ENCODE data around the gene PILRB. TPM values are rescaled to one million over a fixed set of nuclear protein-coding genes. Genes with fewer than 3 reads are reported as not detected.
"Not testable (repeated sequence)": the region's sequence is repeated elsewhere in the genome, so short reads cannot be mapped to it uniquely, and the experiment has no call there.

PILRB gene
- total RNA-seq, 8 experiments from 2014 or later, result 10.6 to 107 (median 19.6) TPM

- H3K4me3 ChIP-seq; in situ Hi-C loops (cut with MboI; ENCODE audit: low pct_unique_long_range_greater_than_20kb in 2 of 9, low sequenced_read_pairs in 9 of 9, unreplicated experiment in 9 of 9); H3K27ac ChIP-seq: not testable (repeated sequence)
- peaks cover 12 to 14% of the 10 kb centered on the region in 2 donors for H3K4me1 ChIP-seq (replicated peaks in 1 of 2)
- no CpG with 5 or more reads among the region's 5 CpGs for WGBS, 10 experiments
- peak; percentile 11 to 70 (median 56) for ATAC-seq (replicated peaks in 6 of 8)
Measured at GRCh38 chr7:100345288-100345672, 12.6 kb upstream of the PILRB start.

- H3K4me1 ChIP-seq (replicated peaks in 1 of 2), result peaks cover 12 to 14% of the 10 kb centered on the region in 2 donors
- no peak for ATAC-seq (replicated peaks in 6 of 8)
- no peak overlapping the region for H3K4me3 ChIP-seq
- H3K27ac ChIP-seq, result no peak overlapping the region
- in situ Hi-C loops (cut with MboI; ENCODE audit: low pct_unique_long_range_greater_than_20kb in 2 of 9, low sequenced_read_pairs in 9 of 9, unreplicated experiment in 9 of 9), result no loop called here
Measured at GRCh38 chr7:100346921-100347320, 11.0 kb upstream of the PILRB start.

DNA sequence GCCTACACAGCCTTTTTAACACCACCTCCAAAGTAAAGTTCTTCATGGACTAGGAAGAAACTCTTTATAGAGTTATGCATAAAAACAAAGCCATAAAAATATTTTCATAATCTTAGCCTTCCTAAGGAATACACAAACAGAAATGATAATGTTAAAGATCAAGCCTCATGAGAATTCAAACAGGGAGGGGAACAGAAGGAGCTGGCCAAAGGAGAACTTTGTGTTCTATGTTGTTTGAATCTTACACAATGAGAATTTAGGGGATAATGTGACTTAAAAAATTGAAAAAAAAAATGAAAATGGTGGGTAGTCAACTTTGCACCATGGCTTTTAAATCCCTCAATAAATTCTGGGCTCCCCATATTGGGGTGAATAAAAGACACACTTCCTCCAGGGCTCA, 9.1 kb upstream of the PILRB start:
- in situ Hi-C loops (cut with MboI; ENCODE audit: low pct_unique_long_range_greater_than_20kb in 2 of 9, low sequenced_read_pairs in 9 of 9, unreplicated experiment in 9 of 9), result no loop called here

GRCh38 chr7:100349757-100350156, 8.2 kb upstream of the PILRB start:
- 71 to 100% (median 95%) methylated on average over 1 to 4 of the region's 6 CpGs; no CpG with 5 or more reads in 5 of the 10 experiments for WGBS, 10 experiments
- in situ Hi-C loops (cut with MboI; ENCODE audit: low pct_unique_long_range_greater_than_20kb in 2 of 9, low sequenced_read_pairs in 9 of 9, unreplicated experiment in 9 of 9), result no loop called here
- Histone ChIP-seq H3K27ac (no peak overlapping the region), H3K4me1 (replicated peaks in 1 of 2) (peaks cover 2 to 3% of the 10 kb centered on the region in 2 donors), H3K4me3 (no peak overlapping the region)
- ATAC-seq (replicated peaks in 6 of 8), result no peak

More for the DNA sequence above, 9.1 kb upstream of the PILRB start:
- no peak overlapping the region for H3K27ac ChIP-seq
- peaks cover 10 to 11% of the 10 kb centered on the region in 2 donors for H3K4me1 ChIP-seq (replicated peaks in 1 of 2)
- no peak for ATAC-seq (replicated peaks in 6 of 8)
- no peak overlapping the region for H3K4me3 ChIP-seq

- in situ Hi-C loops (cut with MboI; ENCODE audit: low pct_unique_long_range_greater_than_20kb in 2 of 9, low sequenced_read_pairs in 9 of 9, unreplicated experiment in 9 of 9), result no loop called here
- Histone ChIP-seq H3K4me3 (no peak overlapping the region), H3K4me1 (replicated peaks in 1 of 2) (no peaks in the 10 kb centered on the region), H3K27ac (no peak overlapping the region)
- ATAC-seq (replicated peaks in 6 of 8), result peak in 2 of 8 experiments; percentile 5 to 8
- WGBS, 10 experiments, result 60% methylated on average over 3 of the region's 6 CpGs; no CpG with 5 or more reads in 9 of the 10 experiments
Measured at GRCh38 chr7:100351657-100352058, 6.3 kb upstream of the PILRB start.

- in situ Hi-C loops (cut with MboI; ENCODE audit: low pct_unique_long_range_greater_than_20kb in 2 of 9, low sequenced_read_pairs in 9 of 9, unreplicated experiment in 9 of 9); H3K27ac ChIP-seq; H3K4me3 ChIP-seq; H3K4me1 ChIP-seq (replicated peaks in 1 of 2): not testable (repeated sequence)
- no CpG with 5 or more reads among the region's 18 CpGs for WGBS, 10 experiments
- ATAC-seq (replicated peaks in 6 of 8), result peak in 1 of 8 experiments; percentile 16
Measured at GRCh38 chr7:100352230-100352781, 5.6 kb upstream of the PILRB start.

GRCh38 chr7:100352984-100353684, 4.8 kb upstream of the PILRB start:
- in situ Hi-C loops (cut with MboI; ENCODE audit: low pct_unique_long_range_greater_than_20kb in 2 of 9, low sequenced_read_pairs in 9 of 9, unreplicated experiment in 9 of 9), result no loop called here
- H3K4me3 ChIP-seq, result no peak overlapping the region
- WGBS, 10 experiments, result 60 to 100% (median 100%) methylated on average over 1 of the region's 16 CpGs; no CpG with 5 or more reads in 7 of the 10 experiments
- no peak overlapping the region for H3K27ac ChIP-seq
- H3K4me1 ChIP-seq (replicated peaks in 1 of 2), result no peaks in the 10 kb centered on the region
- ATAC-seq (replicated peaks in 6 of 8), result peak in 4 of 8 experiments; percentile 7 to 15 (median 12)

- ATAC-seq (replicated peaks in 6 of 8), result no peak
- Histone ChIP-seq H3K4me3 (no peak overlapping the region), H3K27ac (no peak overlapping the region), H3K4me1 (replicated peaks in 1 of 2) (no peaks in the 10 kb centered on the region)
- 0 to 100% (median 82%) methylated on average over 1 to 2 of the region's 6 CpGs; no CpG with 5 or more reads in 6 of the 10 experiments for WGBS, 10 experiments
- in situ Hi-C loops (cut with MboI; ENCODE audit: low pct_unique_long_range_greater_than_20kb in 2 of 9, low sequenced_read_pairs in 9 of 9, unreplicated experiment in 9 of 9), result no loop called here
Measured at GRCh38 chr7:100353685-100354330, 4.1 kb upstream of the PILRB start.

GRCh38 chr7:100356416-100357068, 1.4 kb upstream of the PILRB start:
- no peak overlapping the region for H3K4me3 ChIP-seq
- 93 to 100% (median 100%) methylated on average over 1 to 4 of the region's 8 CpGs; no CpG with 5 or more reads in 6 of the 10 experiments for WGBS, 10 experiments
- H3K4me1 ChIP-seq (replicated peaks in 1 of 2), result no peaks in the 10 kb centered on the region
- H3K27ac ChIP-seq, result no peak overlapping the region
- ATAC-seq (replicated peaks in 6 of 8), result no peak
- in situ Hi-C loops (cut with MboI; ENCODE audit: low pct_unique_long_range_greater_than_20kb in 2 of 9, low sequenced_read_pairs in 9 of 9, unreplicated experiment in 9 of 9), result no loop called here

GRCh38 chr7:100357131-100357561, 771 bp upstream of the PILRB start:
- no peak overlapping the region for H3K27ac ChIP-seq
- no peak overlapping the region for H3K4me3 ChIP-seq
- no peaks in the 10 kb centered on the region for H3K4me1 ChIP-seq (replicated peaks in 1 of 2)
- no peak for ATAC-seq (replicated peaks in 6 of 8)
- in situ Hi-C loops (cut with MboI; ENCODE audit: low pct_unique_long_range_greater_than_20kb in 2 of 9, low sequenced_read_pairs in 9 of 9, unreplicated experiment in 9 of 9), result no loop called here
- 83 to 100% (median 90%) methylated on average over 1 to 2 of the region's 6 CpGs; no CpG with 5 or more reads in 7 of the 10 experiments for WGBS, 10 experiments

- no peaks in the 10 kb centered on the region for H3K4me1 ChIP-seq (replicated peaks in 1 of 2)
- WGBS, 10 experiments, result 88 to 100% (median 100%) methylated on average over 1 to 4 of the region's 8 CpGs; no CpG with 5 or more reads in 7 of the 10 experiments
- ATAC-seq (replicated peaks in 6 of 8), result no peak
- in situ Hi-C loops (cut with MboI; ENCODE audit: low pct_unique_long_range_greater_than_20kb in 2 of 9, low sequenced_read_pairs in 9 of 9, unreplicated experiment in 9 of 9), result no loop called here
- no peak overlapping the region for H3K4me3 ChIP-seq
- no peak overlapping the region for H3K27ac ChIP-seq
Measured at GRCh38 chr7:100358857-100359212, 918 bp downstream of the PILRB start.

DNA sequence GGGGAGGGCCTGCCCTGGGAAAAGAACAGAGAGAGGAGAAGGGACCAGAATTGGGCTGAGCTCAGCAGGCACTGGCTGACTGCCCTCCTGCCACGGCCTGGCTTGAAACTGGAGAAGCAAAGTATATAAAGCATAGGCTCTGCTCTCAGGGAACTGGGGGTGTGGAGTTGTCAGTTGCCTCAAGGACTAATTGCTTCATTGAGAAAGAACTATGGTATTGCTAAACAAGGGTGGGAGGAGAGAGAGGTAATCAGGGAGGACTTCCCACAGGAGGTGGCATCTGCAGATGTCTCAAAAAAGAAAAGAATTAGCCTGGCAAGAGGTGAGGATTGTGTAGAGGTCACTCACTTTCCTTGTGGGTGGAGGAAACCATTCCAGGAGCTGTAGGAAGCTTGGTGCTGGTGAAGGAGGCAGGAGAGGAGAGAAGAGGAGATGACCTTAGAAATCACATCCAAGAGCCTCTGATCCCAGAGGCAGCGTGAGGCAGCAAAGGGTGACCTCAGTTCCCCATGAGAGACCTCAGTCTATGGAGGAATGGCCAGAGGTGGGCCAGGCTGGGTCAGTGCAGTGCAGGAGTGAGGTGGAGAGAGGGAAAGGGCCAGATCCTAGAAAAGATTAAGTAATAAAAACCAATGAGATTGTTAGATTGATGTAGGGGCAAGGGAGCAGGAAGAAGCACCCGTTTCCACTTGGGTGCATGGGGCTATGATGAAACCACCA, 2.4 kb downstream of the PILRB start:
- 90 to 100% (median 100%) methylated on average over 1 to 2 of the region's 3 CpGs; no CpG with 5 or more reads in 4 of the 10 experiments for WGBS, 10 experiments
- no peak for ATAC-seq (replicated peaks in 6 of 8)
- Histone ChIP-seq H3K4me3 (no peak overlapping the region), H3K4me1 (replicated peaks in 1 of 2) (no peaks in the 10 kb centered on the region), H3K27ac (no peak overlapping the region)
- in situ Hi-C loops (cut with MboI; ENCODE audit: low pct_unique_long_range_greater_than_20kb in 2 of 9, low sequenced_read_pairs in 9 of 9, unreplicated experiment in 9 of 9), result no loop called here

- Histone ChIP-seq H3K27ac (no peak overlapping the region), H3K4me3 (no peak overlapping the region), H3K4me1 (replicated peaks in 1 of 2) (no peaks in the 10 kb centered on the region)
- in situ Hi-C loops (cut with MboI; ENCODE audit: low pct_unique_long_range_greater_than_20kb in 2 of 9, low sequenced_read_pairs in 9 of 9, unreplicated experiment in 9 of 9), result no loop called here
- no peak for ATAC-seq (replicated peaks in 6 of 8)
Measured at GRCh38 chr7:100363098-100363497, 5.2 kb downstream of the PILRB start.
